HepG2 (cell line): Measurements from ENCODE around the gene CAMTA2. TPM values are rescaled to one million over a fixed set of nuclear protein-coding genes. Genes with fewer than 3 reads are reported as not detected.

Experiments used
- ADNP ChIP-seq: sonication (generic); formaldehyde crosslinking; IDR thresholded peaks from 2 replicates; pipeline ENCODE4 v1.4.0; 2020; ENCODE audit warnings: missing genetic modification reagents
- CBX5 ChIP-seq: sonication (generic); formaldehyde crosslinking; IDR thresholded peaks from 2 replicates; pipeline ENCODE4 v1.4.0; 2020; ENCODE audit warnings: missing genetic modification reagents, borderline replicate concordance
- CC2D1A ChIP-seq: sonication (generic); formaldehyde crosslinking; IDR thresholded peaks from 2 replicates; pipeline ENCODE4 v1.8.1; 2023; ENCODE audit warnings: mild to moderate bottlenecking, missing genetic modification reagents
- FOXJ3 ChIP-seq: sonication (generic); formaldehyde crosslinking; IDR thresholded peaks from 2 replicates; pipeline ENCODE4 v1.4.0; 2020; ENCODE audit warnings: missing genetic modification reagents, mild to moderate bottlenecking, borderline replicate concordance
- HES4 ChIP-seq: sonication (generic); formaldehyde crosslinking; IDR thresholded peaks from 2 replicates; pipeline ENCODE4 v1.9.0; 2021; ENCODE audit warnings: mild to moderate bottlenecking, missing genetic modification reagents, borderline replicate concordance
- HOXA3 ChIP-seq: sonication (generic); formaldehyde crosslinking; IDR thresholded peaks from 2 replicates; pipeline ENCODE4 v1.5.0; 2020; ENCODE audit warnings: missing genetic modification reagents
- ISX ChIP-seq: sonication (generic); formaldehyde crosslinking; conservative IDR thresholded peaks from 2 replicates; pipeline ENCODE4 v1.5.0; 2020; ENCODE audit warnings: missing genetic modification reagents
- KLF16 ChIP-seq, 2 experiments: sonication (generic) in 1 of 2; formaldehyde crosslinking in 1 of 2; IDR thresholded peaks; 2 replicates each; pipeline versions ENCODE4 v1.6.1 to v1.8.0; 2016 to 2023; ENCODE audit warnings: missing genetic modification reagents in 2 of 2, missing compliant biosample characterization in 1 of 2
- MYNN ChIP-seq: sonication (generic); formaldehyde crosslinking; IDR thresholded peaks from 2 replicates; pipeline ENCODE4 v1.4.0; 2020; ENCODE audit warnings: mild to moderate bottlenecking, low read depth, missing genetic modification reagents
- RAD21 ChIP-seq: fragments of 450-650 bp; formaldehyde crosslinking; IDR thresholded peaks from 2 replicates; pipeline ENCODE4 v1.5.0; 2020; ENCODE audit warnings: mild to moderate bottlenecking
- SMAD1 ChIP-seq: sonication (generic); formaldehyde crosslinking; IDR thresholded peaks from 2 replicates; pipeline ENCODE4 v1.4.0; 2020; ENCODE audit warnings: missing genetic modification reagents, low read depth, mild to moderate bottlenecking, borderline replicate concordance
- ZNF180 ChIP-seq: sonication (generic); formaldehyde crosslinking; IDR thresholded peaks from 2 replicates; pipeline ENCODE4 v1.4.0; 2020; ENCODE audit warnings: low read depth, missing genetic modification reagents, borderline replicate concordance
- ZNF337 ChIP-seq: sonication (generic); formaldehyde crosslinking; IDR thresholded peaks from 2 replicates; pipeline ENCODE4 v1.5.1; 2020; ENCODE audit warnings: missing genetic modification reagents, low read depth, mild to moderate bottlenecking, borderline replicate concordance
- ZNF577 ChIP-seq: sonication (generic); formaldehyde crosslinking; IDR thresholded peaks from 2 replicates; pipeline ENCODE4 v1.4.0; 2020; ENCODE audit warnings: mild to moderate bottlenecking, low read depth, missing genetic modification reagents, borderline replicate concordance
- ZNF792 ChIP-seq: IDR thresholded peaks from 2 replicates; pipeline ENCODE4 v1.6.1; 2016
- polyA plus RNA-seq, 8 experiments: library from polyadenylated mRNA; depleted of rRNA in 3 of 8; stranded (reverse) in 7 of 8; unstranded in 1 of 8; fragments of >200 nt; fragmentation: Illumina TruSeq in 4 of 8; extraction: Trizol in 4 of 8; gene quantifications; 2 replicates each; pipeline versions ENCODE4 v1.2.1 to v1.2.3, GENCODE V29; 2011 to 2016; ENCODE audit warnings: low read depth in 4 of 8, missing spikeins in 1 of 8, mixed read lengths in 1 of 8; ENCODE audit not compliant: insufficient read depth in 1 of 8
- total RNA-seq, 5 experiments: library from RNA; depleted of rRNA; stranded (reverse); fragments of >200 nt; fragmentation: Illumina TruSeq; extraction: Trizol; gene quantifications; 2 replicates each; pipeline ENCODE4 v1.2.3, GENCODE V29; 2016; ENCODE audit warnings: low read depth in 1 of 5
- TF ChIP-seq, protein P1 (sequence below): sonication (generic); formaldehyde crosslinking; IDR thresholded peaks from 2 replicates; pipeline ENCODE4 v1.5.1; 2020; ENCODE audit warnings: mild to moderate bottlenecking, moderate library complexity, missing genetic modification reagents
- TF ChIP-seq, protein P2 (sequence below): sonication (generic); formaldehyde crosslinking; IDR thresholded peaks from 2 replicates; pipeline ENCODE4 v1.4.0; 2020; ENCODE audit warnings: missing genetic modification reagents
- TF ChIP-seq, protein P3 (sequence below): sonication (generic); formaldehyde crosslinking; IDR thresholded peaks from 2 replicates; pipeline ENCODE4 v1.9.0; 2021; ENCODE audit warnings: missing genetic modification reagents, borderline replicate concordance
- TF ChIP-seq, protein P4 (sequence below): sonication (generic); formaldehyde crosslinking; IDR thresholded peaks from 2 replicates; pipeline ENCODE4 v1.8.0; 2023; ENCODE audit warnings: mild to moderate bottlenecking, missing genetic modification reagents
- TF ChIP-seq, protein P5 (sequence below): sonication (generic); formaldehyde crosslinking; conservative IDR thresholded peaks from 2 replicates; pipeline ENCODE4 v1.4.0; 2020; ENCODE audit warnings: missing genetic modification reagents

The CAMTA2 gene
- total and polyA plus RNA-seq, 2 of the 13 experiments (the other 11 are each of a cell fraction or from before 2014, with no cell fraction given) = 4.1 to 7.1 TPM

GRCh38 chr17:4969551-4970173 is 17.8 kb downstream of the CAMTA2 start (continued):
- TF ChIP-seq, protein P1, sequence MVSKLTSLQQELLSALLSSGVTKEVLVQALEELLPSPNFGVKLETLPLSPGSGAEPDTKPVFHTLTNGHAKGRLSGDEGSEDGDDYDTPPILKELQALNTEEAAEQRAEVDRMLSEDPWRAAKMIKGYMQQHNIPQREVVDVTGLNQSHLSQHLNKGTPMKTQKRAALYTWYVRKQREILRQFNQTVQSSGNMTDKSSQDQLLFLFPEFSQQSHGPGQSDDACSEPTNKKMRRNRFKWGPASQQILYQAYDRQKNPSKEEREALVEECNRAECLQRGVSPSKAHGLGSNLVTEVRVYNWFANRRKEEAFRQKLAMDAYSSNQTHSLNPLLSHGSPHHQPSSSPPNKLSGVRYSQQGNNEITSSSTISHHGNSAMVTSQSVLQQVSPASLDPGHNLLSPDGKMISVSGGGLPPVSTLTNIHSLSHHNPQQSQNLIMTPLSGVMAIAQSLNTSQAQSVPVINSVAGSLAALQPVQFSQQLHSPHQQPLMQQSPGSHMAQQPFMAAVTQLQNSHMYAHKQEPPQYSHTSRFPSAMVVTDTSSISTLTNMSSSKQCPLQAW (CRISPR knock-in tag) = no peak
- TF ChIP-seq RAD21 (CRISPR knock-in tag) (no peak), CC2D1A (CRISPR knock-in tag) (no peak), ZNF337 (CRISPR knock-in tag) (no peak), MYNN (CRISPR knock-in tag) (no peak), ADNP (CRISPR knock-in tag) (no peak), KLF16 (CRISPR knock-in tag; IDR thresholded peaks at IDR 0.05) (no peak), ZNF180 (CRISPR knock-in tag) (no peak), HOXA3 (CRISPR knock-in tag) (peak; percentile 67; the same call in 1 of the 2 replicates), HES4 (CRISPR knock-in tag) (no peak), FOXJ3 (0 out of 2 replicates have a peak, but pooled peaks have one; percentile 26), SMAD1 (CRISPR knock-in tag) (no peak), ISX (CRISPR knock-in tag) (no peak), CBX5 (CRISPR knock-in tag) (peak; percentile 49; the same call in 1 of the 2 replicates), ZNF577 (no peak), ZNF792 (CRISPR knock-in tag) (no peak)
- TF ChIP-seq, protein P2, sequence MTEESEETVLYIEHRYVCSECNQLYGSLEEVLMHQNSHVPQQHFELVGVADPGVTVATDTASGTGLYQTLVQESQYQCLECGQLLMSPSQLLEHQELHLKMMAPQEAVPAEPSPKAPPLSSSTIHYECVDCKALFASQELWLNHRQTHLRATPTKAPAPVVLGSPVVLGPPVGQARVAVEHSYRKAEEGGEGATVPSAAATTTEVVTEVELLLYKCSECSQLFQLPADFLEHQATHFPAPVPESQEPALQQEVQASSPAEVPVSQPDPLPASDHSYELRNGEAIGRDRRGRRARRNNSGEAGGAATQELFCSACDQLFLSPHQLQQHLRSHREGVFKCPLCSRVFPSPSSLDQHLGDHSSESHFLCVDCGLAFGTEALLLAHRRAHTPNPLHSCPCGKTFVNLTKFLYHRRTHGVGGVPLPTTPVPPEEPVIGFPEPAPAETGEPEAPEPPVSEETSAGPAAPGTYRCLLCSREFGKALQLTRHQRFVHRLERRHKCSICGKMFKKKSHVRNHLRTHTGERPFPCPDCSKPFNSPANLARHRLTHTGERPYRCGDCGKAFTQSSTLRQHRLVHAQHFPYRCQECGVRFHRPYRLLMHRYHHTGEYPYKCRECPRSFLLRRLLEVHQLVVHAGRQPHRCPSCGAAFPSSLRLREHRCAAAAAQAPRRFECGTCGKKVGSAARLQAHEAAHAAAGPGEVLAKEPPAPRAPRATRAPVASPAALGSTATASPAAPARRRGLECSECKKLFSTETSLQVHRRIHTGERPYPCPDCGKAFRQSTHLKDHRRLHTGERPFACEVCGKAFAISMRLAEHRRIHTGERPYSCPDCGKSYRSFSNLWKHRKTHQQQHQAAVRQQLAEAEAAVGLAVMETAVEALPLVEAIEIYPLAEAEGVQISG (CRISPR knock-in tag) = peak; percentile 23; the same call in 1 of the 2 replicates
- TF ChIP-seq, protein P3, sequence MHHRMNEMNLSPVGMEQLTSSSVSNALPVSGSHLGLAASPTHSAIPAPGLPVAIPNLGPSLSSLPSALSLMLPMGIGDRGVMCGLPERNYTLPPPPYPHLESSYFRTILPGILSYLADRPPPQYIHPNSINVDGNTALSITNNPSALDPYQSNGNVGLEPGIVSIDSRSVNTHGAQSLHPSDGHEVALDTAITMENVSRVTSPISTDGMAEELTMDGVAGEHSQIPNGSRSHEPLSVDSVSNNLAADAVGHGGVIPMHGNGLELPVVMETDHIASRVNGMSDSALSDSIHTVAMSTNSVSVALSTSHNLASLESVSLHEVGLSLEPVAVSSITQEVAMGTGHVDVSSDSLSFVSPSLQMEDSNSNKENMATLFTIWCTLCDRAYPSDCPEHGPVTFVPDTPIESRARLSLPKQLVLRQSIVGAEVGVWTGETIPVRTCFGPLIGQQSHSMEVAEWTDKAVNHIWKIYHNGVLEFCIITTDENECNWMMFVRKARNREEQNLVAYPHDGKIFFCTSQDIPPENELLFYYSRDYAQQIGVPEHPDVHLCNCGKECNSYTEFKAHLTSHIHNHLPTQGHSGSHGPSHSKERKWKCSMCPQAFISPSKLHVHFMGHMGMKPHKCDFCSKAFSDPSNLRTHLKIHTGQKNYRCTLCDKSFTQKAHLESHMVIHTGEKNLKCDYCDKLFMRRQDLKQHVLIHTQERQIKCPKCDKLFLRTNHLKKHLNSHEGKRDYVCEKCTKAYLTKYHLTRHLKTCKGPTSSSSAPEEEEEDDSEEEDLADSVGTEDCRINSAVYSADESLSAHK (CRISPR knock-in tag) = no peak
- TF ChIP-seq, protein P4, sequence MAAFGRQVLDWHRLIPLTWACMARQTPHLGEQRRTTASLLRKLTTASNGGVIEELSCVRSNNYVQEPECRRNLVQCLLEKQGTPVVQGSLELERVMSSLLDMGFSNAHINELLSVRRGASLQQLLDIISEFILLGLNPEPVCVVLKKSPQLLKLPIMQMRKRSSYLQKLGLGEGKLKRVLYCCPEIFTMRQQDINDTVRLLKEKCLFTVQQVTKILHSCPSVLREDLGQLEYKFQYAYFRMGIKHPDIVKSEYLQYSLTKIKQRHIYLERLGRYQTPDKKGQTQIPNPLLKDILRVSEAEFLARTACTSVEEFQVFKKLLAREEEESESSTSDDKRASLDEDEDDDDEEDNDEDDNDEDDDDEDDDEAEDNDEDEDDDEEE (CRISPR knock-in tag) = no peak
- TF ChIP-seq, protein P5, sequence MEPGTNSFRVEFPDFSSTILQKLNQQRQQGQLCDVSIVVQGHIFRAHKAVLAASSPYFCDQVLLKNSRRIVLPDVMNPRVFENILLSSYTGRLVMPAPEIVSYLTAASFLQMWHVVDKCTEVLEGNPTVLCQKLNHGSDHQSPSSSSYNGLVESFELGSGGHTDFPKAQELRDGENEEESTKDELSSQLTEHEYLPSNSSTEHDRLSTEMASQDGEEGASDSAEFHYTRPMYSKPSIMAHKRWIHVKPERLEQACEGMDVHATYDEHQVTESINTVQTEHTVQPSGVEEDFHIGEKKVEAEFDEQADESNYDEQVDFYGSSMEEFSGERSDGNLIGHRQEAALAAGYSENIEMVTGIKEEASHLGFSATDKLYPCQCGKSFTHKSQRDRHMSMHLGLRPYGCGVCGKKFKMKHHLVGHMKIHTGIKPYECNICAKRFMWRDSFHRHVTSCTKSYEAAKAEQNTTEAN (CRISPR knock-in tag) = 0 out of 2 replicates have a peak, but pooled peaks have one; percentile 40
